ENCODE measurements around the gene CDC37.

DNA sequence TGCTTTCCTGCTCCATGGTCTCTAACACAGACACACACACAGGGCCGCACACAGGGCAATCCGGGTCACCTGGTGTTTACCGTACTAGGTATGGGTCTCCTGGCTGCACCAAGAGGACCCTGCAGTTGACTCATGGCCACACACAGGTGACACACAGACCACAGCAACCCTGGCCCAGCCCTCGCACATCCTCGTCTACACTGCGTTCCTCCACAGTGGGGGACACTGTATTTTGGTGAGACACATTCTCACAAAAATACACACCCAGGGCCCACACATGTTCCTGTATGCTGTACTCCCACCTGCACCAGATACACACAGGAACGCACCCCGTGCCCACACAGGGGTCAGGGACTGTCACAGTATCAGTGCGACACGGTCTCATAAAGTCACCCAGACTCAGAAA lies 29.8 kb upstream of the CDC37 start:
- no peak for TF ChIP-seq YY1 (IDR thresholded peaks at IDR 0.05; ENCODE audit: extremely low read depth, insufficient replicate concordance, low read depth, low read length)
- TF ChIP-seq, protein P1, sequence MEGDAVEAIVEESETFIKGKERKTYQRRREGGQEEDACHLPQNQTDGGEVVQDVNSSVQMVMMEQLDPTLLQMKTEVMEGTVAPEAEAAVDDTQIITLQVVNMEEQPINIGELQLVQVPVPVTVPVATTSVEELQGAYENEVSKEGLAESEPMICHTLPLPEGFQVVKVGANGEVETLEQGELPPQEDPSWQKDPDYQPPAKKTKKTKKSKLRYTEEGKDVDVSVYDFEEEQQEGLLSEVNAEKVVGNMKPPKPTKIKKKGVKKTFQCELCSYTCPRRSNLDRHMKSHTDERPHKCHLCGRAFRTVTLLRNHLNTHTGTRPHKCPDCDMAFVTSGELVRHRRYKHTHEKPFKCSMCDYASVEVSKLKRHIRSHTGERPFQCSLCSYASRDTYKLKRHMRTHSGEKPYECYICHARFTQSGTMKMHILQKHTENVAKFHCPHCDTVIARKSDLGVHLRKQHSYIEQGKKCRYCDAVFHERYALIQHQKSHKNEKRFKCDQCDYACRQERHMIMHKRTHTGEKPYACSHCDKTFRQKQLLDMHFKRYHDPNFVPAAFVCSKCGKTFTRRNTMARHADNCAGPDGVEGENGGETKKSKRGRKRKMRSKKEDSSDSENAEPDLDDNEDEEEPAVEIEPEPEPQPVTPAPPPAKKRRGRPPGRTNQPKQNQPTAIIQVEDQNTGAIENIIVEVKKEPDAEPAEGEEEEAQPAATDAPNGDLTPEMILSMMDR (IDR thresholded peaks at IDR 0.05 in 2 of 3, conservative IDR thresholded peaks at IDR 0.05 in 1 of 3; ENCODE audit: borderline replicate concordance in 1 of 3, insufficient read depth in 1 of 3, low read depth in 2 of 3, low read length in 2 of 3), result no peak
- no peak for TF ChIP-seq POLR2AphosphoS5 (IDR thresholded peaks at IDR 0.05; ENCODE audit: low read depth, low read length)
- TF ChIP-seq POLR2A (IDR thresholded peaks at IDR 0.05; ENCODE audit: borderline replicate concordance, extremely low read depth, insufficient read depth, insufficient read length), result no peak
- TF ChIP-seq FOSL1 (IDR thresholded peaks at IDR 0.05; ENCODE audit: low read depth), result no peak
- TF ChIP-seq ZNF274 (IDR thresholded peaks at IDR 0.05; ENCODE audit: low read depth, low read length), result no peak
- no peak for TF ChIP-seq RAD21 (IDR thresholded peaks at IDR 0.05; ENCODE audit: low read depth)
- no peak for TF ChIP-seq EZH2phosphoT487 (IDR thresholded peaks at IDR 0.05; ENCODE audit: borderline replicate concordance)
